Dedifferentiated amniotic fluid mesenchymal stem cell (primary cell): ENCODE data around the gene OR5M10.
"Not testable (repeated sequence)": the region's sequence is repeated elsewhere in the genome, so short reads cannot be mapped to it uniquely, and the experiment has no call there.

ENCODE experiments used
- DNase-seq: peaks from one replicate; pipeline ENCODE4 v3.0.0-alpha.2; 2016; ENCODE audit errors: extremely low spot score

The OR5M10 gene

GRCh38 chr11:56577621-56578020, at the start of gene OR5M10:
TSS of gene OR5M10 (minus strand) at chr11:56577721. CDS start at chr11:56577721, 0 bp downstream.
- DNase-seq, result no peak

GRCh38 chr11:56625946-56626345, 48.4 kb upstream of the OR5M10 start:
- no peak for DNase-seq

GRCh38 chr11:56624661-56625110, 47.2 kb upstream of the OR5M10 start:
- DNase-seq, result no peak

GRCh38 chr11:56611174-56611573, 33.7 kb upstream of the OR5M10 start:
- no peak for DNase-seq

- not testable (repeated sequence) for DNase-seq
Observed at GRCh38 chr11:56592088-56592717, 14.7 kb upstream of the OR5M10 start.

- no peak for DNase-seq
Observed at GRCh38 chr11:56558574-56558973, 18.9 kb downstream of the OR5M10 start.

GRCh38 chr11:56554691-56555090, 22.8 kb downstream of the OR5M10 start:
- not testable (repeated sequence) for DNase-seq

- no peak for DNase-seq
Observed at GRCh38 chr11:56545531-56545930, 32.0 kb downstream of the OR5M10 start.

- DNase-seq, result no peak
Observed at GRCh38 chr11:56543739-56544138, 33.8 kb downstream of the OR5M10 start.

- no peak for DNase-seq
Observed at GRCh38 chr11:56543157-56543556, 34.4 kb downstream of the OR5M10 start, which contains the start of gene OR5M11. TSS of gene OR5M11 (minus strand) at chr11:56543257. CDS start at chr11:56543257, 0 bp downstream.

- no peak for DNase-seq
Observed at GRCh38 chr11:56533054-56533740, 44.3 kb downstream of the OR5M10 start.

GRCh38 chr11:56531856-56532255, 45.7 kb downstream of the OR5M10 start:
- DNase-seq, result no peak
